ENCODE data around the gene VGLL2.

VGLL2 gene

GRCh38 chr6:117269638-117270054 is 4.3 kb downstream of the VGLL2 start:
- no peak for DNase-seq (ENCODE audit: low spot score)

- DNase-seq (ENCODE audit: low spot score) = peak; percentile 33
Measured at GRCh38 chr6:117270055-117270842, 4.9 kb downstream of the VGLL2 start.

- no peak for DNase-seq (ENCODE audit: low spot score)
Measured at GRCh38 chr6:117270843-117271507, 5.6 kb downstream of the VGLL2 start.

- no peak for DNase-seq (ENCODE audit: low spot score)
Measured at GRCh38 chr6:117272032-117272866, 6.9 kb downstream of the VGLL2 start.

- no peak for DNase-seq (ENCODE audit: low spot score)
Measured at GRCh38 chr6:117272891-117273290, 7.5 kb downstream of the VGLL2 start.

- DNase-seq (ENCODE audit: low spot score) = no peak
Measured at GRCh38 chr6:117275205-117275604, 9.8 kb downstream of the VGLL2 start.

GRCh38 chr6:117275711-117276110 is 10.4 kb downstream of the VGLL2 start:
- no peak for DNase-seq (ENCODE audit: low spot score)

GRCh38 chr6:117276778-117277316 is 11.5 kb downstream of the VGLL2 start:
- no peak for DNase-seq (ENCODE audit: low spot score)

GRCh38 chr6:117280922-117281321 is 15.6 kb downstream of the VGLL2 start:
- no peak for DNase-seq (ENCODE audit: low spot score)

- DNase-seq (ENCODE audit: low spot score) = no peak
Measured at GRCh38 chr6:117288083-117288715, 22.8 kb downstream of the VGLL2 start.

GRCh38 chr6:117290173-117290846 is 25.0 kb downstream of the VGLL2 start:
- no peak for DNase-seq (ENCODE audit: low spot score)

GRCh38 chr6:117298941-117299340 is 33.6 kb downstream of the VGLL2 start:
- no peak for DNase-seq (ENCODE audit: low spot score)

- no peak for DNase-seq (ENCODE audit: low spot score)
Measured at GRCh38 chr6:117303323-117303722, 38.0 kb downstream of the VGLL2 start.

- no peak for DNase-seq (ENCODE audit: low spot score)
Measured at GRCh38 chr6:117304446-117304845, 39.1 kb downstream of the VGLL2 start.

- no peak for DNase-seq (ENCODE audit: low spot score)
Measured at GRCh38 chr6:117306227-117306790, 41.0 kb downstream of the VGLL2 start.

GRCh38 chr6:117307655-117308054 is 42.3 kb downstream of the VGLL2 start:
- DNase-seq (ENCODE audit: low spot score) = no peak

- DNase-seq (ENCODE audit: low spot score) = no peak
Measured at GRCh38 chr6:117309069-117309468, 43.7 kb downstream of the VGLL2 start.

GRCh38 chr6:117309611-117310010 is 44.3 kb downstream of the VGLL2 start:
- no peak for DNase-seq (ENCODE audit: low spot score)

GRCh38 chr6:117311310-117311709 is 46.0 kb downstream of the VGLL2 start:
- DNase-seq (ENCODE audit: low spot score) = no peak

GRCh38 chr6:117311726-117312125 is 46.4 kb downstream of the VGLL2 start:
- no peak for DNase-seq (ENCODE audit: low spot score)

- no peak for DNase-seq (ENCODE audit: low spot score)
Measured at GRCh38 chr6:117317261-117317660, 51.9 kb downstream of the VGLL2 start.

All from AG08396 (cell line).